CD4-positive, alpha-beta T cell treated with Interleukin-1 beta for 1 hour (primary cell): Measurements from ENCODE around the gene TOR4A.
"Not testable (repeated sequence)": the region's sequence is repeated elsewhere in the genome, so short reads cannot be mapped to it uniquely, and the experiment has no call there.

Experiments
- DNase-seq, 2 donors: peaks; one replicate each; pipeline ENCODE4 v3.0.0-alpha.2; 2020 to 2022

The TOR4A gene

DNA sequence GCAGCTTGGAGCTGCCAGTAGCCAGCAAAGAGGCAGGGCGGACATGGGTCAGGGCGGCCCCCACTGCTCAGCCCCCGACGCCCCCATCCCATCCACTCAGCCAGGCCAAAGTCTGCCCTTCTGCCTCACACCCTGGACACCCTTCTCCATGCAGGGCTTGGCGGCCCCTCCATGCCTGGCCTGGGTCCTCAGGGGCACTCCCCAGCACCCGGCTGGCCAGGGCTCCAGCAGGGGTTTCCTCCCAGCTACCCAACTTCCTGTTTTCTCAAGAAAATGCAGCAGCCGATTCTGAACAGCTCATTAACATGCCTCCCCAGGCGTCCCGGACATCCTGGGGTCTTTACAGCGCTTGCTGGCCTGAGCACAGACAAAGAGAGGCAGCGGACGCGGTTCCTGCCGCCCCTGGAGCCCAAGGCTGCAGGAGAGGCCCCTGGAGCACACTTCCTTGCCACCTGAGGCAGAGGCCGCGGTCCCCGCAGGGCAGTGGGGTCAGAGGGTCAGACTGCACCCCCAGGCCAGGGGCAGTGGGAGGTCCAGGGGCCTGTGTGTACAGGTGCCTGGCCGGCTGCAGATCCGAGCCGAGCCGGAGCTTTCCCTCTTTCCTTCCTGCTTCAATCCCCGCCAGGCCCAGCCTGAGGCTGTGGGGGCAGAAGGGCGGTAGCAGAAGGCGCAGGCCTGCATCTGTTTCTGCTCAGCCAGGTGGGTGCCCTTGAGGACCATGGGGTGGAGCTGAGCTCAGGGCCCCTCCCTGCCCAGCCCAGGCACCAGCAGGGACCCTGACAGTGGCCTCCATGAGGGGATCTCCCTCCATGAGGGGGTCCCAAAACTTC is 43.2 kb downstream of the TOR4A start:
- peak; percentile 25 to 33 for DNase-seq

DNA sequence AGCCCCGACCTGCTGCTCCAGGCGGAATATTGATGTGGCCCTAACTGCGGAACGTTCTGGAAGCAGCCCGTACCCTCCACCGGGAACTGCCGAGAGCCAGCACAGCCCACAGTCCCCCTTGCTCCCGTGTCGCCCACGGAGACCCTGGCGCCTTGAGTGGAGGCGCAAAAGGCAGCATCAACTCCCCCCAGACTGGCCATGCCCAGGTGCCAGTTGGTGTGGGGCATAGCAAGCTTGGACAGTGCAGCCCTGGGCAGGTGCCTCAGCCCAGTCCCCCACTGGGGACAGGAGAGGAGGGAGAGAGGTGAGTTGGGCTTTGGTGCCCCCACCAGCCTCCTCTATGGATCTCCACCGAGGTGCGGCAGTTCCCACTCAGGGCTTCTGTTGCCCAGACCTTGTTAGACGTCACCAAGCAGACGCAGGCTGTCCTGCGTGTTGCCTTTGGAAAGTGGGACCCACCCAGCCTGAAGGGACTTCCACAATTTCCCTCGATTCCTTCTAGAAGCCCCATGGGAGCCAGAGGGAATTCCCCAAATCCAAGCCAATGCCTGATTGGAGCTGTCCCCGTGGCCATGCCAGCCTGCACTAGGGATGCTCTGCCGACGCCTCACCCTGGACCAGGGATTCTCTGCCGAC is 44.3 kb downstream of the TOR4A start:
- DNase-seq, result no peak

DNA sequence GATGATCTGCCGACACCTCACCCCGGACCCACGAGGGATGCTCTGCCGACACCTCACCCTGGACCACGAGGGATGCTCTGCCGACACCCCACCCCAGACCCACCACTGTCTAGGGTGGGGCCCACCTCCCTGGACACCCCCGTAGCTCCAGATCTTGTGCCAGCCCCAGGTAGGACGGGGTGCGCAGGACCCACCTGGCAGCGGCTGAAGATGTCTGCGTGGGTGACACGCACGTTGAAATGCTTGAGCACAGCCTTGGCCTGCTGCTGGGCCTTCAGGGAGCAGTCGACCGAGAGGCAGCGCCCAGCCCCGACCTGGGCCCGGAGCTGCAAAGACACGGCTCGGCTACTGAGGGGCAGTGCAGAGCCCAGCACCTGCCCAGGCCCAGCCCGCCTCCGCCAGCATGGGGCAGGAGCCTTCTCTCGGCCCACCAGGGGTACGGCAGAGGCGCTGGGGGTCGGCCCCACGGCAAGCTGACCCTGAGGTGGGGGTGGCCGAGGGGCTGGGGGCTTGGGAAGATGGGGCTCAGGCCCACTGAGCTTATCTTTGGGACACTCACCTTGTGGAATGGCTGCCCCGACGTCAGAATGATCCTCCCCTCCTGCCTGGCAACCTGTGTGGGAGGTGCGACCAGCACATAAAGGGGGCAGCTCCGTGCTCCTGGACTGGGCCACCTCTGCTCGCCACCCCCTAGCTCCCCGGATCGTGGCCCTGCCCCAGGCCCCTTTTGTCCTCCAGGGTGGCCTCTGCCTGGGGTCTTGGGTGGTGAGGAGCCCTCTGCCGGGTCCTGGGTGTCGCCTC is 46.2 kb downstream of the TOR4A start:
- no peak for DNase-seq

DNA sequence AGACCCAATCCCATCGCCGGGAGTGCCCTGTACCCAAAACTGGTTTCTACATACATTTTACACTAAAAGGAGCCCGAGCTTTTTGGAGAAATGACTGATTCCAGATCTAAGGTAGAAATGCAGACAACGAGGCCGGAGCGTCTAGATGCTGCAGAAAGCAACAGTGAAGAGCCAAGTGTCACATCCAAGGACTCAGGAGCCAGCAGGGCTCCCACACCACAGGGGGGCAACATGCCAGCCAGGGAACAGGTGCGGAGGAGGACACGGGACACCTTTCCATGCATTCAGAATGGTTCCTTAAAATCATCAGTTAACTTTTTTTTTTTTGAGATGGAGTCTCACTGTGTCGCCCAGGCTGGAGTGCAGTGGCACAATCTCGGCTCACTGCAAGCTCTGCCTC is 47.6 kb downstream of the TOR4A start:
- no peak for DNase-seq

DNA sequence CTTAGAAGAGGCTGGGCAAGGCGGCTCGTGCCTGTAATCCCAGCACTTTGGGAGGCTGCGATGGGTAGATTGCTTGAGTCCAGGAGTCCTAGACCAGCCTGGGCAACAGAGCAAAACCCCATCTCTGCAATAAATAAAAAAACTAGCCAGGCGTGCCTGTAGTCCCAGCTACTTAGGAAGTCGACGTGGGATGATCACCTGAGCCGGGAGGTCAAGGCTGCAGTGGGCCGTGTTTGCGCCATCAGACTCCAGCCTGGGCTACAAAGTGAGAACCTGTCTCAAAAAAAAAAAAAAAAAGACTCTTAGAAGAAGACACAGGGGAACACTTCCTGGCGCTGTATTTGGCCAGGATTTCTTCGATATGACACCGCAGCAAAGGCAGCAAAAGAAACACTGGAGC is 48.3 kb downstream of the TOR4A start:
- DNase-seq, result no peak

DNA sequence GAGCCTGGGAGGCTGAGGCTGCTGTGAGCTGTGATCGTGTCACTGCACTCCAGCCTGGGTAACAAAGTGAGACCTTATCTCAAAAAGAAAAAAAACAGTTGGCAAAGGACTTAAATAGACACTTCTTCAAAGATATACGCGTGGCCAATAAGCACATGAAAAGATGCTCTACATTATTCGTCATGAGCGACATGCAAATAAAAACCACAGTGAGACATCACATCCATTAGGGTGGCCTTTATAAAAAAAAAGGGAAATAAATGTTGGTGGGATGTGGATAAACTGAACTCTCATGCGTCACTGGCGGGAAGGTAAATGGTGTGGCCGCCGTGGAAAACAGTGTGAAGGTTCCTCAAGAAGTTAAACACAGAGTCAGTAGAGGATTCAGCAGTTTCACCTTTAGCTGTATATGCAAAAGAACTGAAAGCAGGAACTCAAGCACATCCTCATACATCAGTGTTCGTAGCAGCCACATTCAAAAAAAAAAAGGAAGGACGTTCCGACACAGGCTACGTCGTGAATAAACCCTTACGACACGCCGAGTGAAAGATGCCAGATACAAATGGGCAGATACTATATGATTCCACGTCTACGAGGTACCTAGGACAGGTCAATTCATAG is 49.0 kb downstream of the TOR4A start:
- DNase-seq, result peak; percentile 26 to 77

DNA sequence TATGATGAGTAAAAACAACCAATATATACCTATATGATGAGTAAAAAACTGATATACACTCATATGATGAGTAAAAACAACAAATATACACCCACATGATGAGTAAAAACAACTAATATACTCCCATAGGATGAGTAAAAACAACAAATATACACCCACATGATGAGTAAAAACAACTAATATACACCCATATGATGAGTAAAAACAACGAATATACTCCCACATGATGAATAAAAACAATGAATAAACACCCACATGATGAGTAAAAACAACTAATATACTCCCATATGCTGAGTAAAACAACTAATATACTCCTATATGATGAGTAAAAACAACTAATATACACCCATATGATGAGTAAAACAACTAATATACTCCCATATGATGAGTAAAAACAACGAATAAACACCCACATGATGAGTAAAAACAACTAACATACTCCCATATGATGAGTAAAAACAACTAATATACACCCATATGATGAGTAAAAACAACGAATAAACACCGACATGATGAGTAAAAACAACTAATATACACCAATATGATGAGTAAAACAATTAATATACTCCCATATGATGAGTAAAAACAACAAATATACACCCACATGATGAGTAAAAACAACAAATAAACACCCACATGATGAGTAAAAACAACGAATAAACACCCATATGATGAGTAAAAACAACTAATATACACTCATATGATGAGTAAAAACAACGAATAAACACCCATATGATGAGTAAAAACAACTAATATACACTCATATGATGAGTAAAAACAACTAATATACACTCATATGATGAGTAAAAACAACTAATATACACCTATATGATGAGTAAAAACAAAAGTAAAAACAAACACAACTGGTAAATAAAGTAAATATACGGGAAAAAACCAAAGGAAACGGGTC is 50.4 kb downstream of the TOR4A start:
- peak in 1 of 2 donors; percentile 15 for DNase-seq

DNA sequence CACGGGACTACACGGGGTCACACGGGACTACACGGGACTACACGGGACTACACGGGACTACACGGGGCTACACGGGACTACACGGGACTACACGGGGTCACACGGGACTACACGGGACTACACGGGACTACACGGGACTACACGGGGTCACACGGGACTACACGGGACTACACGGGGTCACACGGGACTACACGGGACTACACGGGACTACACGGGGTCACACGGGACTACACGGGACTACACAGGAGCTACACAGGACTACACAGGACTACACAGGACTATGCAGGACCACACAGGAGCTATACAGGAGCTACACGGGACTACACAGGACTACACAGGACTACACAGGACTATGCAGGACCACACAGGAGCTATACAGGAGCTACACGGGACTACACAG is 52.1 kb downstream of the TOR4A start:
- not testable (repeated sequence) for DNase-seq

DNA sequence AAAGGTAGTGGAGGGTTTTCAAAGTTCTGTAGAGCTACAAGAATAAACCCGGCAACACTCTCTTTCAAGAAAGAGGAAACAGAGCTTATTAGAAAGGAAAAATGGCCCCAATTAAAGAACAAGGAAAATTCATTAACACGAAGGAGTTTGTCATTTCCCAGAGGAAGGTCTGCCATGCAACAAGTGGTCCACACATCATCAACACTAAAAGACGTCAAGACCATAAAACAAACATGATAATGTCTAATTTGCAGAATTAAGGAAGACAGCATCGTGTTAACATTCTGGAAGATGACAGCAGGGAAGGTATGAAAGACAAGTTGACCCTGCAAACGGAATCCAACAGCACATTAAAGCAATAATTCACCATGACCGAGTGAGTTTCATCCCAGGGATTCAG is 53.2 kb downstream of the TOR4A start:
- no peak for DNase-seq

DNA sequence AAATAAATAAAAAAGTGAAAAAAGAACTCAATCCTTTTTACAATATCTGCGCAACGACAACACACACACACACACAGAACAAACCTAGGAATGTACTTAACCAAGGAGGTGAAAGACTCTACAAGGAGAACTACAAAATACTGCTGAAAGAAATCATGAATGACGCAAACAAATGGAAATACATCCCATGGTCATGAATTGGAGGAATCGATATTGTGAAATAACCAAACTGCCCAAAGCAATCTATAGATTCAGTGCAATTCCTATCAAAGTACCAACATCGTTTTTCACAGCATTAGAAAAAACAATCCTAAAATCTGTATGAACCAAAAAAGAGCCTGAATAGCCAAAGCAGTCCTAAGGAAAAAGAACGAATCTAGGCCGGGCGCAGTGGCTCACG is 54.4 kb downstream of the TOR4A start:
- DNase-seq, result no peak
